GM23338 (cell line): Measurements from ENCODE around the gene PGM3. TPM values are rescaled to one million over a fixed set of nuclear protein-coding genes. Genes with fewer than 3 reads are reported as not detected.

ENCODE experiments used
- CTCF ChIP-seq, 2 experiments: fragments of 200-600 bp in 1 of 2; sonication (generic) in 1 of 2; conservative IDR thresholded peaks; 2 replicates each; pipeline versions ENCODE4 v1.5.1 to v1.6.1; 2016 to 2017; ENCODE audit warnings: antibody characterized with exemption in 2 of 2, low read depth in 2 of 2, mild to moderate bottlenecking in 2 of 2, moderate library complexity in 1 of 2
- EZH2 ChIP-seq: fragments of 200-600 bp; sonication (generic); IDR thresholded peaks from one replicate; pipeline ENCODE4 v1.8.0; 2017; ENCODE audit warnings: antibody characterized with exemption, mild to moderate bottlenecking, low read depth; ENCODE audit not compliant: unreplicated experiment
- EZH2phosphoT487 ChIP-seq: fragments of 200-600 bp; sonication (generic); IDR thresholded peaks from one replicate; pipeline ENCODE4 v1.8.1; 2018; ENCODE audit warnings: antibody characterized with exemption; ENCODE audit not compliant: unreplicated experiment
- JUNB ChIP-seq: IDR thresholded peaks from one replicate; pipeline ENCODE4 v1.6.1; 2016; ENCODE audit warnings: antibody characterized with exemption; ENCODE audit not compliant: unreplicated experiment
- REST ChIP-seq: IDR thresholded peaks from one replicate; pipeline ENCODE4 v1.6.1; 2018; ENCODE audit warnings: antibody characterized with exemption; ENCODE audit not compliant: unreplicated experiment
- ZNF462 ChIP-seq: fragments of 250-450 bp; sonication (Bioruptor Pico); IDR thresholded peaks from 2 replicates; pipeline ENCODE4 v1.5.0; 2020; ENCODE audit warnings: mild to moderate bottlenecking, moderate library complexity
- polyA plus RNA-seq: library from polyadenylated mRNA; unstranded; fragments of >200 nt; fragmentation: Nextera tagmentation; extraction: Ambion mirVana; gene quantifications from 2 replicates; pipeline ENCODE4 v1.2.1, GENCODE V29; 2016
- total RNA-seq: library from RNA; depleted of rRNA; stranded (reverse); fragments of >200 nt; shearing (Covaris generic); gene quantifications from 2 replicates; pipeline ENCODE4 v1.2.3, GENCODE V29; 2014

The PGM3 gene
- total and polyA plus RNA-seq, 2 experiments from 2014 or later, result 23.8 to 35.3 TPM

- TF ChIP-seq ZNF462 (CRISPR knock-in tag) (no peak), EZH2 (no peak), EZH2phosphoT487 (no peak), REST (no peak), CTCF (conservative IDR thresholded peaks at IDR 0.05; ENCODE audit: low read depth in 2 of 2) (no peak), JUNB (no peak)
Measured at GRCh38 chr6:83176246-83176645, 16.8 kb downstream of the PGM3 start (continued).
